ACHN (cell line): ENCODE data around the gene PTPRG.

Experiments
- DNase-seq: peaks from one replicate; pipeline ENCODE4 v3.0.0-alpha.2; 2015
- in situ Hi-C: cut with HindIII; loops from 2 replicates; pipeline ENCODE4 v1.10.0; 2017; ENCODE audit warnings: low sequenced_read_pairs, low pct_ligation_motif_present, low pct_unique_long_range_greater_than_20kb

PTPRG gene

DNA sequence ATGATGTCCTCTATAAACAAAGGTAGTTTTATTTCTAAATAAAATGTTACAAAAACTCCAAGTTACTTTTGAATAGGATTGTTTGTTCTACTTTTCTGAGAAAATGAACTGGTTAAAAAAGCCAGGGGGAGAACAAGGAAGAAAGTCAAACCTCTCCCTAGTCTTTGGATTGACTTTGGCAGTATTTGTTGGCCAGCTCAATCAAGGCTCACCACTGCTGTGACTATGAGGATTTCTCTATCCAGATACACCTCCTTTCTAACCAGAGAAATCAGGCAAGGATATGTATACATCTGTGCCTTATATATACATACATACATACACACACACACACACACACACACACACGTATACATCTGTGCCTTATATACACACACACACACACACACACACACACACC, 704.2 kb downstream of the PTPRG start:
- in situ Hi-C loops: no loop called here
- no peak for DNase-seq

DNA sequence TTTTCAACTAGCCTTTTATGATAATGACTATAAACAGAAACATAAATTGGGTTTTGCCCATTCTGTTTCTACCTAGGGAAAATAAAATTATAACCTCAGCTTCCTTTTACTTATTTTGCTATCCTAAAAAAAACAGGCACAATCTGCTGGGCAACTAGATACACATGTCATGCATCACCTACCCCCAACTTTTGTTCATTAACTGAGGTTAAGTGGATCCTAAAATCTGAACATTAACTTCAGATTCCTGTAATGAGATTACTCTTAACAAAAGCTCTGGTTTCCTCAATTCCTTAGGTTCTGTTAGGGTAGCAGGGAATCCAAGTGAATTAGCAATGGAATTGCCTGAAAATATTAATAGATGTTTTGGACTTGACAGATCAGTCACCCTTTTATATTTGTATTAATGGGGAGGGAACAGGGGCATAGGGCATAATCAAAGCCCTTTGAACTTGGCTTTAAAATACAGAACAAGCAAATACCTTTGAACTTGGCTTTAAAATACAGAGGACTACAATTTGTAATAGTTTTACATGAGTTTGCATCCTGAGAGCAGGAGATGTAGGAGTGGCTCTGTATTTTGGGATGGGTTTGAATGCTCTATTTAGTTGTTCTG, 705.4 kb downstream of the PTPRG start:
- DNase-seq: no peak
- in situ Hi-C loops: no loop called here

DNA sequence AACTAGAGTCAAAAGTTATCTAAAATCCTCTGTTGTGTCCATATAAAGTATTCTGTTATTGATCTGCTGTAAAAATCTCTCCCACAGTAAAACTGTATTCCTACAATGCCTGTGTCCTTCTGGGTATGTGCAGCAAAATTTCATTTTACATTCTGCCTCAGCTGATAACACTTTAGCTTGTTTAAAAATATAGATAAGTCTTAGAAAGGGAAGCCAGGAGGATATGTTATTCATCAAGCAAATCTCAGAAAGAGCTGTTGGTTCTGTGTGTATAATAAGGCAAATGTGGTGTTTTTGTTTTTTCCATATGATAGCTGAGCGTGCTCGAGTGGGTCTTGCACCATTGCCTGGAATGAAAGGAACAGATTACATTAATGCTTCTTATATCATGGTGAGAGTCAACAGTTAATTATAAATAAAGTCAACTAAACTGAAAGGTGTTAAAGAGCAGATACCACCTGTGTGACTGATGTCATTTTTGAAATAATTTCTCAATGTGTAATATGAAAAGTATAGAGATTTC, 715.3 kb downstream of the PTPRG start:
- in situ Hi-C loops: no loop called here
- no peak for DNase-seq

DNA sequence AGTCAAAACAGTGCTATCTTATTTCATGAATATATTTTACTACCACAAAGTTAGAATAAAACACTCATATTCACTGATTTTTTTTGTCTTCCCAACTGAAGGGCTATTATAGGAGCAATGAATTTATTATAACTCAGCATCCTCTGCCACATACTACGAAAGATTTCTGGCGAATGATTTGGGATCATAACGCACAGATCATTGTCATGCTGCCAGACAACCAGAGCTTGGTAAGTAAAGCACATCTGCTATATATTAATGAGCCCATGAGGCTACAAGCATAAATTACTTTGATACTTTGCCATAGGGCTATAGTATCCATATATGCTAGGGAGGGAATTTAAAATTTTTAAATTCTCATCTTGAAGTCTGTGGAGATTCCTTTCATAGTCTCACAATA, 716.1 kb downstream of the PTPRG start:
- no peak for DNase-seq
- in situ Hi-C loops: no loop called here

DNA sequence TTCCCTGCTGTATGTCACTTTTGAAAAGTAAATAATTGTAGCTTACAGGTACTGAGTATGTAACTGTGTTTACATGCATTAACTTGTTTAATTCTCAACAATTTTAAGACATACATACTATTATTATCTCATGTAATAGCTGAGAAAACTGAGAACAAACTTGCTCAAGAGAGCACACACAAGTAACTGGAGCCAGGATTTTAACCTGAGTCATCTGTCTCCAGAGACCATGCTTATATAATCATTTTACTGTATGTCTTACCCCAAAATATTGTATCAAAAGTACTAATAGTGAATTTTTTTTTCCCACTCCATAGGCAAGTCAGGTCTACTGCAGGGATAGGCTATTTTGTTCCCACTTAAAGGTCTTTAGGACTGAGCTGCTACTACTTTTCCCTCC, 716.6 kb downstream of the PTPRG start:
- DNase-seq: no peak
- in situ Hi-C loops: no loop called here

DNA sequence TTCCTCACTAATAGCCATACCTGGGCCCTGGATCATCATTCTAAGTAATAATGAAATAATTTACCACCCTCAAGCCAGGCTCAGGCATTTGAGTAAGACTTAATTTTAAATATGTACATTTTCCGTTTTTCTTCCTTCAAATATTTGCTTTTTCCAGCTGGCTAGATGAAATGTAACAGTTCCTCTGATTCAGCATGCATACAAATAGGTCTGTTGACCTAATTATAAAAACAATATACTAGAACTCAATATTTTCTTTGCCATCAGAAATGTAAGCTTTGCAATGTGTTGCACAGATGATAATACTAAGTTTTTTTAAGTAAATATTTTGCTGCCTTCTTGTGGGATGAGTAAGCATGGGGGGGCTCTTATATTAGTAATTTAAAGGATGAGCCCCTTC, 720.4 kb downstream of the PTPRG start:
- in situ Hi-C loops: no loop called here
- DNase-seq: no peak

DNA sequence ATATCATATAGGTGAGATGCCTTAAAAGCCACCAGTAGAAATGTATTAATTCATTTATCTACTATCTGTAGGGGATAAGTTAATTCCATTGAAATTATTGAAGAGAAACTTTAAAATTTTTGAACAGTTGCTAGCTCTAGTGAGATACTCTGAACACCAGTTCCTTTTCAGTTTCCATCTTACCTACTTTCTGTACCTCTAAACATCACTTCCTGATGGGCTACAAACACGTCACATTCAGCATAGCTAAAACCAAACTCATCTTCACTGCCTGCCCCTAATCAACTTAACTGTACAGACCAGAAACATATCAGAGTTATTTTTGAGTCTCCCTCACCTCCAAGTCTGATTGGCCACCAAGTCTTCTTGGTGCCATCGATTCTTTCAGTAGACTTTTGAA, 723.1 kb downstream of the PTPRG start:
- in situ Hi-C loops: no loop called here

DNA sequence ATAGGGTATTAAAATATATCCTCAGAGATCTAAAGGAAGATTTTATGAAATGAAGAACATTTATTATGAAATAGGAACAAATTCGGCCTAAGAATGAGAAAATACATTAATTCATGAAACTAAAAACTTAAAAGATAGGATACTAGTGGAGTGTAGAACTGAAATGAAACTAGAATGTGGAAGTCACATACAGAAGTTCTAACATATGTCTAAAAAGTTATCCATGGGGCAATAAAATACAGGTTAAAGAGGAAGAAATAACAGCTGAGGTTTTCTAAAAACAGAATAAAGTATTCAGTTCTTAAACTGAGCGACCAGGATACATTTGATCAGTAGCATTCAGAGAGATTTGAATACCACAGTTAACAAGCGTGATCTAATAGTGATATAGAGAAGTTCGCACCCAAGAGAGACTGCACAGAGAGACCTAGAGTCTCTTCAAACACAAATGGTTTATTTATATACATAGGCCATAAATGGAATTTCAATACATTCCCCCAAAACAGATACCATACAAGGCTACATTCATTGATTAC, 726.1 kb downstream of the PTPRG start:
- no peak for DNase-seq
- in situ Hi-C loops: no loop called here

More for the DNA sequence above, 723.1 kb downstream of the PTPRG start:
- no peak for DNase-seq

DNA sequence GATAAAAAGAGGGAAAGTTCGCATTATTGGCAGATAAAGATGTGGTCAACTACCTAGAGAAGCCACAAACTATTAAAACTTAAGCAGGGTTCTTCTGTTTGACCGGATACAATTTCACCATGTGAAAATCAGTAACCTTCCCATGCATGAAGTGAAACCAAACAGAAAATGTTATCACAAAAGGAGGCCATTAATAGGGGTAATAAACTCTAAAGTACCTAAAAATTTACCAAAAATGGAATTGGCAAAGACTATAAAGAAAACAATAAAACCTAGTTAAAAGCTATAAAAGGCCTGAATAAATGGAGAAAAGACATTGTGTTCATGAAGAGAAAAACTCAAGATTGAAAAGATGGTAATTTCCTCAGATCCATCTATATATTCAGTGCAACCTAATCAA, 728.6 kb downstream of the PTPRG start:
- DNase-seq: no peak
- in situ Hi-C loops: no loop called here

DNA sequence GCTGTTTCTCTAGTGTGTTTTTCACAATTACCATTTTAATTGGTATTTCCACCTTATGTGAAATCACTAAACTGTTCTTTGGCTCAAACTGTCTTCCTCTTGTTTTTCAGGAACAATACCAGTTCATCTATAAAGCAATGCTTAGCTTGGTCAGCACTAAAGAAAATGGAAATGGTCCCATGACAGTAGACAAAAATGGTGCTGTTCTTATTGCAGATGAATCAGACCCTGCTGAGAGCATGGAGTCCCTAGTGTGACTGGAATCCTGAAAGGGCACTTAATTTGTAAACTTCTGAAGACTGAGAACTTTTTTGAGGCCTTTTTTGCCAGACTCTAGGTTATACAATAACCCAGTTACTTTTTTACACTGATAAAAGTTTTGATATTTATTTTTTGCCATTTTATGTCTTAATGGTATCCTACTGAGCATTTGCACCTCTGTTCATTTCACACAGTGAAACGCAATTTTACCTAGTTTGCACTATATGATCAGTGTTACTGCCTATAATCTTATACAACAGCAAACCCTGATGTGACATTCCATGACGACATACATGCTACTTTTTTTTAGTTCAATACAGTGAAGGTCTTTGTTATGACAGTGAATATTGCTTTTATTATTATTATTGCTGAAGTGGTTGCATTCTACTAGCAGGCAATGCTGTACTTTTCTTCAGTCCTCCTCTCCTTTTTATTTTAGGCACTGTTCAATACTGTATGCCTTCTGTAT, 731.8 kb downstream of the PTPRG start:
- no peak for DNase-seq
- in situ Hi-C loops: no loop called here

DNA sequence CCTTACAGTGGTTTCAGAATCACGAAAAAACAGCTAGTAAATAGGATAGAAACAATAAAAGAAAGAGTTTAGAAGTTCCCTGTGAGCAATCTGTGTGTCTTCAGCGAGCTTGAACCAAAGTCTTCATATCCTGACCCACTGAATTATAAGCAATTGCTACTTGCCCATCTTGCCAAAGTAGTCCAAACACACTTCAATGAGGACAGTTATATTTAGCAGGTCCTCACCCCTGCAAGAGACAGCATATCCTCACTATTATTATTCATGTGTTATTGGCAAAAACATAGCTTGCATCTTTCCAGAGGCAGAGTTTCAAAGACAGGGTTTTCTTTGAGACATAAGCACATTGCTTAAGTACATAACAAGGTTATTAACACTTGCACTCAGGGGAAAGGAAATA, 734.2 kb downstream of the PTPRG start:
- DNase-seq: no peak
- in situ Hi-C loops: no loop called here

DNA sequence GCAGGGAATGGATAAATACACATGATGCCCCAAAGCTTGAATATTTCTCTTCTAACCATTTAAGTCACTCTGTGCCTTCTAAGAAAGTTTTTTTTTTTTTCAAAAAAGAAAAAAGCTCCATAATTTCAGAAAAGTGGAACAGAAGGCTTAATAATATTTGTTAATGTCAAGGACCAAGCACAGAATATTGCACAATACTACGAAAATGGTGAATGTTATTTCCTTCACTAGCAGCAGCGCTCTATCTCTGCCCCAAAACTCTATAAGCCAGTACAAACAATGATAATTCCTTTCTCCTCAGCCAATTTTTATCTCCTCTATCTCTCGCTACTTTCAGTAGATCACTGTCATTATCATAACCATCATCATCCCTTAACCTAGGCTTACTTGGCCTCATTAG, 739.2 kb downstream of the PTPRG start:
- no peak for DNase-seq
- in situ Hi-C loops: no loop called here

DNA sequence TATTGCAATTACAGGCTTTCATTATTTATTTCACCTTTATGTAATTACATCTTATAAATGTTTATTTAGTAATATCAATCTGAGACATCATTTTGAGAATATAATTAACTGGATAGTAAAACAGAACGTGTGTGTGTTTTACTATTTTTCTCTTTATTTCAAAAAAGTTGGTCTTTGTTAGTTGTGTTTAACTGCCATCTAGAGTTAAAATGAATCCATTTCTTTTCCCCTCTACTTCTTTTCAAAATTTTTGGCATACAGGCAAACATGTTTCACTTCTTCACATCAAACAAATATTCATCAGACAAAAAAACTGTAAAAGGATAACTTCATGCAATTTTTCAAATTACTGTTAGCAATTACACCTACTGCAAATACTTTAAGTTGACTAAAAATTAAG, 750.8 kb downstream of the PTPRG start:
- in situ Hi-C loops: no loop called here
- no peak for DNase-seq

DNA sequence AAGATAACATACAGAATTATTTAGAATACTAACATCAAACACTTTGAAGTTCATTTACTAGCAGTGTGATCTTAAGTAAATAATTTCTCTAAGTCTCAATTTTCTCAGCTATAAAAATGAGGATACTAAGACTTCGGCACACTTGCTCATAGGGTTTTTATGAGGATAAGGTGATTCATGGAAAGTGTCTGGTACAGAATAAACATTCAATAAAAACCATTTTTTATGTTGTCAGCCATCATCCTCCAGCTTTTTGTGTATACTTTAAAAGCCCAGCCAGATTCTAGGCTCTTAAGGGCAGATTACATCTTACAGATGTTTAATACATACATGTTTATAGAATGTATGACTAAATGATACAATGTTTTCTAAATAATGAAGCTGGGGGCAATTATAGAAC, 755.2 kb downstream of the PTPRG start:
- in situ Hi-C loops: no loop called here
- no peak for DNase-seq

DNA sequence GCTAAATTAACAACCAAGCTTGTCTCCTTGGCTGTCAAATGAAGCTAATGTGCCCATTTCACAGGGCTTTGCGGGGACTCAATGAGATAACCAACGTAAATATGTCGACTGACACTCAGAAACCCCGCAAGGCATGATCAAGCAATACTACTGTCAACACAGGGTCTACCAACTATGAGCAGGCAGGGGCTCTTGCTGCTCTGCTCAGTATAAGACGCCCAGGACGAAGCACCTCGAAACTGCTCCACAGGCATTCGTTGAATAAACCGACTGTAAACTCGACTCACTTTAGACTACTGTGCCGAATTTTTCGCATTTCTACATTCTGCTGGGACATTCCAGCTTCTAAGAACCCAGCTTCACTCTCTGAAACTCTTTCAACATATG, 757.0 kb downstream of the PTPRG start:
- in situ Hi-C loops: no loop called here
- no peak for DNase-seq

DNA sequence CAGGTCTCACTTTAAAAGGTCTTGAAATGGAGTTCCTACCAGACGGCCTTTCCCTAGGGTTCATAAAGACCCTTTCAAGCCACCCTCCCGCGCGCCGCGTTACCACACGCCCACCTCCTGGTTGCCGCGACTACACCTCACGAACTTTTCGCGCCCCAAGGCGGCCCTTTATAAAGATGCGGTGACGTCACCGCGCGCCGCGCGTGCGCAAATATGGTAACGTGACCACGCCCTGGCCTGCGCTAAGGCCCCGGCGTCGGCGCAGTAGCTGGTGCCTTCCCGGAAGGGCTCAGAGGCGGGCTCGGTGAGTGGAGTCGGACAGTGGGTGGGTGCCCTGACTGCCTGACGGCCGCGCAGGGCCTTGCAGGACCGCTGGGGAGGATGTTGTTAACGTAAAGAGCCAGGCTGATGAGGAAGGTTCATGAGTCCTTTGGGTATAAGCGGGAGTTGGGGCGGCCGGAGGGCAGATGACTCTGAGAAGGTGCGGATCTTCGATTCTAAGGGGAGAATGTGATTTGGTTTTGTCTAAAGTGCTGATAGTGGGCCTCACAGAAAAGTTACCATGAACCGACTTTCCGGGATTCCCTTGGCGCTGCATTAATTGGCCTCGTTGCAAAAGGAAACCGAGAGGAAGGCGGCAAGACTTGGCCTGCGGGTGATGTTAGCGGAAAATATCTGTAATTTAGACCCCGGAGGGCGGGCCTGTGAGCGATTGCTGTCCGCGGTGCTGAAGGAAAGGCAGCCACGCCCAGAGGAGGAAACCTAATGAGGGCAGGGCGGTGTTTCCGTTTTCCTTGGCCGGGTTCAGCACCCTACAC, 757.6 kb downstream of the PTPRG start:
- peak; percentile 87 for DNase-seq
- in situ Hi-C loops: no loop called here

DNA sequence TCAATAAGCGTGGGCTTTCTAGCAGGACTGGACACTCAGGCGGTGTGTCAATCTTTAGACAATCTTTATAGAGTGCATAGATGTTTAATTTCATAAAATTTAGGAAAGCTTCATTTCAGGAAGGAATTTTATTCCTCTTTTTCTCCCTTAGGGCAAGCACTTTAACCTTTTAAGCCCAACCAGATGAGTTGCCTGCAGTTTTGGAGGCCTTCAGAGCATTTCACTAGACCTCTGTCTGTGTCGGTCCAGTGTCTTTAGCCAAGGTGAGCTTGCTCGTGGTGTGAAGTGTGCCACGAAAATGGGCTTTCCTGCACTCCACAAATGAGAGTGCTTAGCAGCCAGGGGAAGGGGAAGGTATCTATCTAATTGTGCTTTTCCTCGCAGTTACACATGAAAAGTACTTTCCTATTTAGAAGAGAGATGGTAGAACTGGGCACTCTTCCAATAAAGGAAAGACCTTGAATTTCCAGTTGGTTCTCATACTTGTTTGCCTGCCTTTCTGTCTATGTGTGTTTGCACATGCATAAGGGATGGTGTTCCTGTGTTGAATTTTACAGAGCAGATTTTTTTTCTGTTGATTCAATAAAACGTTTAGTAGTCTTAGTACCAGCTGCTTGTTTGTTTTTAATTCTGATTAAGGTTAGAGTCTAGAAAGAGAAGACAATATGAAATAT, 758.3 kb downstream of the PTPRG start:
- DNase-seq: no peak
- in situ Hi-C loops: no loop called here

DNA sequence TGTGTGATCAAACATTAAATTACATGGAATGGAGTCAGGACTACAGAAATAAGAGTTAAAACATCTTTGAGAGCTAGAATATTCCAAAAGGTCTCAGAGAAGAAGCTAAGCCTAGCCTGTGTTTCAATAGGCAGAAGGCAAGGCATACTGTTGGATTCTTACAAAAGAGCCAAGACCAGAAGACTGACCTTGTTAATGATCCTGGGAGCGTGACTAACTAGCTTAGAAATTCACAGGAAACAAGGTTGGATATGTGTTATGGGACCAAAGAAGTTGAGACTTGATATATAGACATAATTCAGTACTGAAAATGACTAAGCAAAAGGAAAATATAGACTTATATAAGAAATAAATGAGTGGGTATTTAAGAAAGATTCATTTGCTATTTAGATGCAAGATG, 761.9 kb downstream of the PTPRG start:
- in situ Hi-C loops: no loop called here
- DNase-seq: no peak

DNA sequence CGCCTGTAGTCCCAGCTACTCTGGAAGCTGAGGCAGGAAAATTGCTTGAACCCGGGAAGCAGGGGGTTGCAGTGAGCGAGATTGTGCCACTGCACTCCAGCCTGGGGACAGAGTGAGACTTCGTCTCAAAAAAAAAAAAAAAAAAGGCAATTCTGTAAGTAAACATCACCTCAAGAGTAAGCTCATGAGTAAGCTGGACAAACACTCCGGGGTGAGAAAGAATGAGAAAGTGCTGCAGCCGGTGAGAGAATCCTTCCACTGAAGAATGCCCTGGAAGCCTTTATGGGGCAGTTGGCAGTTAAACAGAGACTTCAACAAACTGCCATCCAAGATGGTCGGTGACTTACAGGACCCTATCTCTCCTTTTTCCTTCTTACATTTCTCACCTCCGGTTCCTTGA, 764.5 kb downstream of the PTPRG start:
- in situ Hi-C loops: no loop called here
- no peak for DNase-seq
